NCI-H2227 (cell line): ENCODE results near the gene EDAR.

Source experiments
- DNase-seq: peaks from one replicate; lab custom pipeline; 2025; ENCODE audit not compliant: unreplicated experiment; lab: John Stamatoyannopoulos, UW

EDAR gene

DNA sequence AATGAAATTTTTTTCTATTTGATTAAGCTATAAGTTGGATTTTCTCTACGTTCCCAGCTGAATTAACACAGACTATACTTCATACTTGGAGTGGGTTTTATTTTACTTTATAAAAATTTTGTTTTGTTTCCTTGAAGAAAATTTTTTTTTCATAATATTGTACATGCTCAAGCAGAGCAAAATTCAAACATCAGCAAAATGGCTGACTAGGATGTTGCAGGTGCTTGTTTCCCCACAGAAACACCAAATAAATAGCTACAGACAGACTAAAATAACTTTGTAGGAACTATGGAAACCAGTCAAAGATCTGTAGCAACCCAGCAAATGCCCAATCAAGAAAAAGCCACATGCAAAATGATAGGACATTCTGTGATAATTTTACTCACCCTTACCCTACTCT, 120.1 kb downstream of the EDAR start:
- no peak for DNase-seq

GRCh38 chr2:108866041-108866440, 123.0 kb downstream of the EDAR start:
- no peak for DNase-seq

DNA sequence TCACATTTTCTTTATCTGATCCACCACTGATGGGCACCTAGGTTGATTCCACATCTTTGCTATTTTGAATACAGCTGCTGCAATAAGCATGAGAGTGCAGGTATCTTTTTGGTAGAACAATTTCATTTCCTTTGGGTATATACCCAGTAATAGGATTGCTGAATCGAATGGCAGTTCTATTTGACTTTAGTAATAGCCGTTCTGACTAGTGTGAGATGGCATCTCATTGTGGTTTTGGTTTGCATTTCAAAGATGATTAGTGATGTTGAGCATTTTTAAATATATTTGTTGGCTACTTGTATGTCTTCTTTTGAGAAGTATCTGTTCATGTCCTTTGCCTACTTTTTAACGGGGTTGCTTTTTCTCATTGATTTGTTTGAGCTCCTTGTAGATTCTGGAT, 130.1 kb downstream of the EDAR start:
- no peak for DNase-seq

DNA sequence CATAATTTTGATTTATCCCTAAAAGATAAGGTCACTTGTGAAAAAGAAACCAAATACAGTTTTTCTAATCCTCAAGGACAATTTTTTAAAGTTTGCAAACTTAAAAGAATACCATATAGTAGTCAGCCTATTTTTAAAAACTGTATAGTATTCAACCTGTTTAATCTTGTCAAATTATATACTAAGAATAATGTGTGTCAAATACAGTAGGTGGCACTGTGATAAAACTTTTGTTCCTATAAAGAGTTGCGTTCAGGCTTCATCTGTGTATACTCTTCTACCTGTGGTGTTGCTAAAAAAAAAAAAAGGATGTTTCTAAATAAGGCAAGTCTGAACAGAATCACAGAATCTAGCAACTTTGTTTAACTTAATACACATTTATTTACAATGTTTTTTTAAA, 133.8 kb downstream of the EDAR start:
- DNase-seq = peak; percentile 27

- DNase-seq = no peak
Measured at GRCh38 chr2:108854484-108854883, 134.5 kb downstream of the EDAR start.

- DNase-seq = no peak
Measured at GRCh38 chr2:108853421-108853820, 135.6 kb downstream of the EDAR start.

- DNase-seq = no peak
Measured at GRCh38 chr2:108852375-108852774, 136.6 kb downstream of the EDAR start.

DNA sequence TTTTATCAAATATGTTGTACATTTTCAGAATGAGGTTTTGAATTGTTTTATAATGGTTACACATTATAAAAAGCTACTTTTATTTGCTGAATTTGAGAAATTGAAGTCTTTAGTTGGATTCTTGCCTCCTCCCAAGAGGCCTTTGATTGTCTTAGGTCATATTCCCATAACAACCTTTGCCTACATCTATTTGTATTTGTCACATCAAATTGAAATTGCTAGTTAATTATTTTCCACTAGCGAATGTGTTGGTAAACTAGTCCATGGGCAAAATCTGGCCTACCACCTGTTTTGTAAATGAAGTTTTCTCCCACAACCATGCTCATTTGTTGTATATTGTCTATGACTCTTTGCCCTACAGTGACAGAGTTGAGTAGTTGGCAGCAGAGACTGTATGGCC, 142.0 kb downstream of the EDAR start:
- DNase-seq = no peak

DNA sequence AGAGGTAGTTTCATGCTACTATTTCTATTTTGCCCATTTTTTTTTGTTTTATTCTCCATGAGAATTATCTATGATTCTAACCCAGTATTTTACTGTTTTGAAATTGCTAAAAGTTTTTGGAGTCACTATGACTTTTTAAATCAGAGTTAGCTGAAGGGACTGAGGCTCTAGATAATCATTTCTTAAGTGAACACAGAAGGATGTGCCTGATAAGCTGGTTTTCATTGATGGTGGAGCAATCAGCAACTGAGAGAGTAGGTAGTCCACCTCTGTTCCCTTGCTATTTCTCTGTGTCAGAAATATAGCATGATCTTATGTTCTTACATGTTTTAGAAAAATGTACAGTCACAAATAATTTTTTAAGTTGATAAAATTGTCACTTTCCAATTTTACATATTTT, 143.1 kb downstream of the EDAR start:
- no peak for DNase-seq
